Subcutaneous adipose tissue (tissue), 4 donors: ENCODE data around the gene MAPK8IP1. TPM values are rescaled to one million over a fixed set of nuclear protein-coding genes. Genes with fewer than 3 reads are reported as not detected.

Source experiments
- CTCF ChIP-seq: fragments of 450-650 bp; IDR thresholded peaks from one replicate; pipeline ENCODE4 v1.5.1; 2016; ENCODE audit warnings: low read depth, mild to moderate bottlenecking, control low read depth, antibody characterized with exemption, moderate library complexity
- total RNA-seq, 4 donors: library from RNA; depleted of rRNA; stranded (reverse); fragments of >200 nt; gene quantifications; one replicate each; pipeline ENCODE4 v1.1.0, GENCODE V29; 2016

The MAPK8IP1 gene
- total RNA-seq, 4 donors from 2014 or later = 1.3 to 4.0 (median 2.3) TPM

GRCh38 chr11:45909594-45910475 is 24.4 kb downstream of the MAPK8IP1 start:
- no peak for TF ChIP-seq CTCF

- TF ChIP-seq CTCF = no peak
Observed at GRCh38 chr11:45910623-45911022, 25.2 kb downstream of the MAPK8IP1 start.

GRCh38 chr11:45913514-45913913 is 28.1 kb downstream of the MAPK8IP1 start:
- TF ChIP-seq CTCF = no peak

DNA sequence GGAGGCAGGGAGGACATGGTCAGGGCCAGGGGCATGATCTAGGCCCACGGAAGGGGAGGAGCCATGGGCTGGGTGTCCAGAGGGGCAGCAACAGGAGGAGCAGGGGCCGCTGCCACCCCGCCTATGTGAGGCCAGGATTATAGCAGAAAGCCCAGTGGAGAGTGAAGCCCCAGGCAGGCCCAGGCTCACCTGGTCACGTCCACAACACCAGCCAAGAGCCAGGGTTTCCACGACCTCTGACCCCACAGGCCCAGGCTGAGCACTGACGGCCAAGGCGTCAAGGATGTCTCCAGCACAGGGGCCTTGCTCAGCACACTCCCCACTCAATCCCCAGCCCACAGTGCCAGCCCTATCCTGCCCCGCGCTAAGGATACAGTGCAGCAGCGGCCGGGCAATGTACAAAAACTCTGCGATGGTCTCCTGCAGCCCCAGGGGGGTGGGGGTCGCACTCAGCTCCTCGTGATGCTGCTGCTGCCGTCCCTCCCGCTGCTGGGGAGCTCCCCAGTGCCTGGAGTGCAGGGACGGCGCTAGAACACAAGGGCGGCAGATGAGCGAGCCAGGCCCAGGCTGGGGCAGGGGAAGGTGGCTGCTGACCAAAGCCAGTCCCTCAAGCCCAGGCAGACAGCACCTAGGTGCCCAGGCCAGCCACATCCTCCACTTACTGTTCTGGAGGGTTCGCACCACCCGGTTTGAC is 28.6 kb downstream of the MAPK8IP1 start:
- no peak for TF ChIP-seq CTCF

DNA sequence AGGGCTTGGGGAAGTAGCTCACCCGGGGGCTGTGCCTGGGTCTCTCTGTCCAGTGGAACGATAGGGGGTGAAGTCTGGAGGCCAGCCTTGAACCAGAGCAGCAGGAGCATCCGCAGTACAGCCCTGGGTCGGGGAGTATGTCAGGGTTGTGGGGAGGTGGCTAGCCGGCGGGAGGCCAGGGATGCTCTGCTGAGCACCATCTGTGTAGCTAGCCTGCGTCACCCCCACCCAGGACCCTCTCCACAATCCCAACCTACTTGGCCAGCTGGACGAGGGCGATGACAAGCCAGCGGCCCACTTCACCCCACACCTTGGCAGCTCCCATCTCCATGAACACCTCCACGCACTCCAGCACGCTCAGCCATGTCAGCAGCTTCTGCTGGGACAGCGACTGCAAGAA is 30.0 kb downstream of the MAPK8IP1 start:
- TF ChIP-seq CTCF = no peak

- TF ChIP-seq CTCF = no peak
Observed at GRCh38 chr11:45917286-45917622, 31.8 kb downstream of the MAPK8IP1 start.

- no peak for TF ChIP-seq CTCF
Observed at GRCh38 chr11:45917623-45918330, 32.3 kb downstream of the MAPK8IP1 start, which contains the start of gene PEX16. PEX16 (minus strand) TSS chr11:45917877; CDS start chr11:45917811, 66 bp downstream.
